Vagina (tissue), 2 donors: Measurements from ENCODE around the gene DNM2.

Source experiments
- POLR2A ChIP-seq, 2 donors: fragments of 450-650 bp; IDR thresholded peaks; one replicate each; pipeline ENCODE4 v1.6.1; 2017; ENCODE audit warnings: antibody characterized with exemption in 2 of 2, mild to moderate bottlenecking in 2 of 2, moderate library complexity in 2 of 2
- POLR2AphosphoS5 ChIP-seq, 2 donors: sonication (generic); formaldehyde crosslinking; IDR thresholded peaks; one replicate each; pipeline ENCODE4 v1.9.0; 2017; ENCODE audit warnings: antibody characterized with exemption in 2 of 2, mild to moderate bottlenecking in 2 of 2, low read depth in 1 of 2; ENCODE audit not compliant: insufficient read depth in 1 of 2
- TF ChIP-seq, protein P1 (sequence below), 3 experiments: fragments of 450-650 bp in 2 of 3; fragments of 200-600 bp in 1 of 3; sonication (generic) in 1 of 3; IDR thresholded peaks; one replicate each; pipeline ENCODE4 v1.5.1; 2017 to 2019; ENCODE audit warnings: antibody characterized with exemption in 3 of 3, mild to moderate bottlenecking in 2 of 3, moderate library complexity in 2 of 3

DNA sequence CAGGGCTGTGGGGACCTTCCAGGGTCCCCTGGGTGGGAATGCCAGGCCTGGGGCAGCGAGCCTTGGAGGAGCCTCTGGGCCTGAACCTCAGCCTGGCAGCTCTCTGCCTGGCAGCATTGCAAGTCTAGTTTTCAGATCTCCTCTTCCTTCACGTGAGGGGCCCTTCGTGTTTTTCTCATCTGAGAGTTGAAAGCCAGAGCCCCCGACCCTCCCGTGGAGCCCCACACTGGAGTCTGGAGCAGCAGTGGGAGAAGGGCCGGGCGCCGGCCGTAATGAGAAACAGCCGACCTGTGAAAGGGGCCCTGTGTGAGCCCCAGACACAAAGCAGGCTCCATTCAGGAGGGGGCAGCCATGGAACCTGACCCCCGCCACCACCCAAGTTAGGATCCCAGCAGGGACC, 98.8 kb downstream of the DNM2 start:
- TF ChIP-seq, protein P1, sequence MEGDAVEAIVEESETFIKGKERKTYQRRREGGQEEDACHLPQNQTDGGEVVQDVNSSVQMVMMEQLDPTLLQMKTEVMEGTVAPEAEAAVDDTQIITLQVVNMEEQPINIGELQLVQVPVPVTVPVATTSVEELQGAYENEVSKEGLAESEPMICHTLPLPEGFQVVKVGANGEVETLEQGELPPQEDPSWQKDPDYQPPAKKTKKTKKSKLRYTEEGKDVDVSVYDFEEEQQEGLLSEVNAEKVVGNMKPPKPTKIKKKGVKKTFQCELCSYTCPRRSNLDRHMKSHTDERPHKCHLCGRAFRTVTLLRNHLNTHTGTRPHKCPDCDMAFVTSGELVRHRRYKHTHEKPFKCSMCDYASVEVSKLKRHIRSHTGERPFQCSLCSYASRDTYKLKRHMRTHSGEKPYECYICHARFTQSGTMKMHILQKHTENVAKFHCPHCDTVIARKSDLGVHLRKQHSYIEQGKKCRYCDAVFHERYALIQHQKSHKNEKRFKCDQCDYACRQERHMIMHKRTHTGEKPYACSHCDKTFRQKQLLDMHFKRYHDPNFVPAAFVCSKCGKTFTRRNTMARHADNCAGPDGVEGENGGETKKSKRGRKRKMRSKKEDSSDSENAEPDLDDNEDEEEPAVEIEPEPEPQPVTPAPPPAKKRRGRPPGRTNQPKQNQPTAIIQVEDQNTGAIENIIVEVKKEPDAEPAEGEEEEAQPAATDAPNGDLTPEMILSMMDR (IDR thresholded peaks at IDR 0.05), result no peak
- no peak for TF ChIP-seq POLR2A (IDR thresholded peaks at IDR 0.05)
- no peak for TF ChIP-seq POLR2AphosphoS5 (IDR thresholded peaks at IDR 0.05; ENCODE audit: insufficient read depth in 1 of 2, low read depth in 1 of 2)
